Stimulated activated CD8-positive, alpha-beta memory T cell treated with anti-CD3 and anti-CD28 coated beads, Interleukin-7, amount 100 ng/mL, for 24 hours (primary cell): Measurements from ENCODE around the gene FGF18.
"Not testable (repeated sequence)": the region's sequence is repeated elsewhere in the genome, so short reads cannot be mapped to it uniquely, and the experiment has no call there.

Experiments used
- DNase-seq: peaks from one replicate; pipeline ENCODE4 v3.0.0-alpha.2; 2020; ENCODE audit warnings: low read depth

The FGF18 gene

DNA sequence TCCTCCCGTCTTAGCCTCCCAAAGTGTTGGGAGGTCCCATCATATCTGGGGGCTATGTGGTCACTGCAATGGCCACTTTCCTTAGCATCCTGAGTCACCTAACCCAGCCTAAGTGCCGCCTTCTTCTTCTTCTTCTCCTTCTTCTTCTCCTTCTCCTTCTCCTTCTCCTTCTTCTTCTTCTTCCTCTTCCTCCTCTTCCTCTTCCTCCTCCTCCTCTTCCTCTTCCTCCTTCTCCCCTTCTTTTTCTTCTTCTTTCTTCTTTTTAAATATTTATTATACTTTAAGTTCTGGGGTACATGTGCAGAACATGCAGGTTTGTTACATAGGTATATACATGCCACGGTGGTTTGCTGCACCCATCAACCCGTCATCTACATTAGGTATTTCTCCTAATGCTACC, 78.0 kb downstream of the FGF18 start:
- DNase-seq = not testable (repeated sequence)

DNA sequence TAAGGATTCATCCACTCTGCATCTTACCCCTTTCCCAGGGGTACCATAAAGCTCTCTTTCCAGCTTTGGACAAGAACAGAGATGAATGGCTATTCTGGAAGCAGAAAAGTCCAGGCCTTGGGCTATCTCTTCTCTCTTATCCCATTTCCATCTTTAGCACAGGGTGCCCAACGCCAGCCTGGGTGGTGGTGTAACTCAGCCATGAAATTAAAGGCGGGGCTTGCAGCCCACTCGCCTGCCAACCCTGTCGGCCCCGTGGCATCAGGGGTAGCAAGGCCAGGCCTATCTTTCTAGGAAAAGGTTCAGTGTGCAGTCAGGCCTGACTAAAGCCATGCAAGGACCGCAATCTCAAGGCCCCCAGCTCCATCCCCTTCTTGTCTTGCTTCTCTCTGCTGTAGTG, 78.7 kb downstream of the FGF18 start:
- DNase-seq = no peak

- no peak for DNase-seq
These were observed 80.2 kb downstream of the FGF18 start for GRCh38 chr5:171499611-171500010.

GRCh38 chr5:171505473-171506043, 86.1 kb downstream of the FGF18 start:
- no peak for DNase-seq

GRCh38 chr5:171506951-171507350, 87.5 kb downstream of the FGF18 start:
- DNase-seq = no peak
